Breast epithelium (tissue), 3 donors: ENCODE results near the gene TSPAN17.

ENCODE experiments used
- POLR2A ChIP-seq: fragments of 450-650 bp; IDR thresholded peaks from one replicate; pipeline ENCODE4 v1.6.1; 2016; ENCODE audit warnings: antibody characterized with exemption, mild to moderate bottlenecking, moderate library complexity
- POLR2AphosphoS5 ChIP-seq, 3 donors: sonication (generic); formaldehyde crosslinking; IDR thresholded peaks; one replicate each; pipeline ENCODE4 v1.6.1; 2017; ENCODE audit warnings: antibody characterized with exemption in 3 of 3
- TF ChIP-seq, protein P1 (sequence below), 3 donors: fragments of 450-650 bp; IDR thresholded peaks; one replicate each; pipeline ENCODE4 v1.5.1; 2016 to 2017; ENCODE audit warnings: antibody characterized with exemption in 3 of 3, mild to moderate bottlenecking in 3 of 3, moderate library complexity in 3 of 3

DNA sequence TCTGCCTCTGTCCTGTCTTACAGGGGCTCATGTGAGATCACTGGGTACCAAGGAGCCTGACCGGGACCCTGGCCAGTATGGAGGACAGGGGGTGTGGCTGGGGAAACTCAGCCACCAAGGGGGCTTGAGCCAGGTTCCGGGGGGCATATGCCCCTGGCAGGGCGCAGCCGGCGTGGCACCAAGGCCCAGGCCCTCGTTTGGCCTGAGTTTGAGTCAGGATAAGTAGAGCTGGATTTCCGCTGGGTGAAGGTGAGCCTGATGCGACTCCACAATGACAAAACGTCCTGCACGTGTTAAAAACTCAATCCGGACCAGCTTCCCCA, 616 bp upstream of the TSPAN17 start:
- TF ChIP-seq, protein P1, sequence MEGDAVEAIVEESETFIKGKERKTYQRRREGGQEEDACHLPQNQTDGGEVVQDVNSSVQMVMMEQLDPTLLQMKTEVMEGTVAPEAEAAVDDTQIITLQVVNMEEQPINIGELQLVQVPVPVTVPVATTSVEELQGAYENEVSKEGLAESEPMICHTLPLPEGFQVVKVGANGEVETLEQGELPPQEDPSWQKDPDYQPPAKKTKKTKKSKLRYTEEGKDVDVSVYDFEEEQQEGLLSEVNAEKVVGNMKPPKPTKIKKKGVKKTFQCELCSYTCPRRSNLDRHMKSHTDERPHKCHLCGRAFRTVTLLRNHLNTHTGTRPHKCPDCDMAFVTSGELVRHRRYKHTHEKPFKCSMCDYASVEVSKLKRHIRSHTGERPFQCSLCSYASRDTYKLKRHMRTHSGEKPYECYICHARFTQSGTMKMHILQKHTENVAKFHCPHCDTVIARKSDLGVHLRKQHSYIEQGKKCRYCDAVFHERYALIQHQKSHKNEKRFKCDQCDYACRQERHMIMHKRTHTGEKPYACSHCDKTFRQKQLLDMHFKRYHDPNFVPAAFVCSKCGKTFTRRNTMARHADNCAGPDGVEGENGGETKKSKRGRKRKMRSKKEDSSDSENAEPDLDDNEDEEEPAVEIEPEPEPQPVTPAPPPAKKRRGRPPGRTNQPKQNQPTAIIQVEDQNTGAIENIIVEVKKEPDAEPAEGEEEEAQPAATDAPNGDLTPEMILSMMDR (IDR thresholded peaks at IDR 0.05): no peak
- TF ChIP-seq POLR2A (no peak), POLR2AphosphoS5 (IDR thresholded peaks at IDR 0.05) (no peak)
